BE2C (cell line): Measurements from ENCODE around the gene BMPR1A.

Experiments used
- DNase-seq: peaks from one replicate; pipeline ENCODE4 v3.0.0-alpha.2; 2020
- H3K27me3 ChIP-seq: fragments of 250-450 bp; sonication (Bioruptor Pico); 2 replicates; pipeline ENCODE4 v1.5.1; 2020; ENCODE audit warnings: mild to moderate bottlenecking
- H3K36me3 ChIP-seq: fragments of 250-450 bp; sonication (Bioruptor Pico); 2 replicates; pipeline ENCODE4 v1.5.1; 2020; ENCODE audit warnings: mild to moderate bottlenecking
- H3K4me1 ChIP-seq: fragments of 250-450 bp; sonication (Bioruptor Pico); 2 replicates; pipeline ENCODE4 v1.5.1; 2020
- H3K4me3 ChIP-seq: 2 replicates; pipeline ENCODE4 v1.5.1; 2011; ENCODE audit warnings: low read depth, low read length
- H3K9me3 ChIP-seq: fragments of 250-450 bp; sonication (Bioruptor Pico); 2 replicates; pipeline ENCODE4 v1.5.1; 2020
- TF ChIP-seq, protein P1 (sequence below): IDR thresholded peaks from 2 replicates; pipeline ENCODE4 v1.5.1; 2012; ENCODE audit warnings: mild to moderate bottlenecking, low read depth, low read length

BMPR1A gene

DNA sequence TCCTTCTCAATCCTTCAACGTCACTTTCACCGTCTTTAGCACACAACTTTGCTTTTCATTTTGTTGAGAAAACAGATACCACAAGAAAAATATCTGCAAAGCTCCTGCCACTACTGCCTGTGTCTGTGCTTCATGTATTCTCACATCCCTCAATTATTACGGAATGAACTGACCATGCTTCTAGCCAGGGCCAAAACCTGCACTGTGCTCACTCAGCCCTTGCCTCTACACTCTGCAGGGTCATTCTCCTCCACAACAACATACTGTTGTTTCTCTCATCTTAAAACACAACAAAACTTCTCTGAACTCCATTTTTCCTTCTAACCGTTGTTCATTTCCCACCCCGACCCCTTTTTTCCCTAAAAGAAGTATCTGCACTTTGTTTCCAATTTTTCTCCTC lies 29.5 kb downstream of the BMPR1A start:
- TF ChIP-seq, protein P1, sequence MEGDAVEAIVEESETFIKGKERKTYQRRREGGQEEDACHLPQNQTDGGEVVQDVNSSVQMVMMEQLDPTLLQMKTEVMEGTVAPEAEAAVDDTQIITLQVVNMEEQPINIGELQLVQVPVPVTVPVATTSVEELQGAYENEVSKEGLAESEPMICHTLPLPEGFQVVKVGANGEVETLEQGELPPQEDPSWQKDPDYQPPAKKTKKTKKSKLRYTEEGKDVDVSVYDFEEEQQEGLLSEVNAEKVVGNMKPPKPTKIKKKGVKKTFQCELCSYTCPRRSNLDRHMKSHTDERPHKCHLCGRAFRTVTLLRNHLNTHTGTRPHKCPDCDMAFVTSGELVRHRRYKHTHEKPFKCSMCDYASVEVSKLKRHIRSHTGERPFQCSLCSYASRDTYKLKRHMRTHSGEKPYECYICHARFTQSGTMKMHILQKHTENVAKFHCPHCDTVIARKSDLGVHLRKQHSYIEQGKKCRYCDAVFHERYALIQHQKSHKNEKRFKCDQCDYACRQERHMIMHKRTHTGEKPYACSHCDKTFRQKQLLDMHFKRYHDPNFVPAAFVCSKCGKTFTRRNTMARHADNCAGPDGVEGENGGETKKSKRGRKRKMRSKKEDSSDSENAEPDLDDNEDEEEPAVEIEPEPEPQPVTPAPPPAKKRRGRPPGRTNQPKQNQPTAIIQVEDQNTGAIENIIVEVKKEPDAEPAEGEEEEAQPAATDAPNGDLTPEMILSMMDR = no peak
- no peaks in the 10 kb centered on the region for H3K36me3 ChIP-seq

DNA sequence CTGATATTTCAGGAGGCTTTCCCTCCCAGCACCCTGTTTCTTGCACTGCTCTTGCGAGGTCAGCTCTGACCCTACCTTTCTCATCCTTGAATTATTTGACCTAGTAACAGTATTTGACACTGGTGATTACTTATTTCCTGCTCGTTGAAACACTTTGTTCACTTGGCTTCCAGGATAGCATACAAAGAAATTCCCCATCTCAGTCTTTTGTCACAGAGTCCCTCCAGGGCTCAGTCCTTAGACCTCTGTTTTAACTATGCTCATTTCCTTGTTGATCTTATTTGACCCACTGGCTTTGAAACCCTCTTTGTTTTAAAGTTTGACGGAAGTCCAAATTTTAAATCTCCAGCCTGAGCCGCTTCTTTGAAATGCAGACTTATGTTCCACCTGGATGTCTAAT lies 29.9 kb downstream of the BMPR1A start:
- no peak for DNase-seq
- Histone ChIP-seq H3K27me3 (no peaks in the 10 kb centered on the region), H3K9me3 (no peaks in the 10 kb centered on the region; the same call in 1 of the 2 replicates), H3K4me3 (no peak overlapping the region), H3K36me3 (no peaks in the 10 kb centered on the region), H3K4me1 (no peaks in the 10 kb centered on the region)
- TF ChIP-seq, protein P1 = no peak

More for the DNA sequence above, 29.5 kb downstream of the BMPR1A start:
- H3K27me3 ChIP-seq = no peaks in the 10 kb centered on the region
- H3K9me3 ChIP-seq = no peaks in the 10 kb centered on the region; the same call in 1 of the 2 replicates
- DNase-seq = no peak
- no peaks in the 10 kb centered on the region for H3K4me1 ChIP-seq
- H3K4me3 ChIP-seq = no peak overlapping the region

DNA sequence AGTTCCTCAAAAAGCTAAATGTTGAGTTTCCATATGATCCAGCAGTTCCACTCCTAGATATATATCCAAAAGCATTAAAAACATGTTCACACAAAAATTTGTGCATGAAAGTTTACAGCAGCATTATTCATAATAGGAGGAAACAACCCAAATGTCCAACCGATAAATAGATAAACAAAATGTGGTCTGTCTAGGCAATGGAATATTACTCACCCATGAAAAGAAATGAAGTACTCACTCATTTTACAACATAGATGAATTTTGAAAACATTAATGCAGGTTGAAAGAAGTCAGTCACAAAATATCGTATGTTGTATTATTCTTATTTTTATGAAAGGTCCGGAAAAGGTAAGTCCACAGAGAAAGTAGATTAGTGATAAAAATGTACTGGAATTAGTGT lies 34.0 kb downstream of the BMPR1A start:
- Histone ChIP-seq H3K27me3 (no peaks in the 10 kb centered on the region), H3K9me3 (no peaks in the 10 kb centered on the region; the same call in 1 of the 2 replicates), H3K4me1 (no peaks in the 10 kb centered on the region), H3K36me3 (no peaks in the 10 kb centered on the region), H3K4me3 (no peak overlapping the region)
- TF ChIP-seq, protein P1 = no peak
- no peak for DNase-seq

DNA sequence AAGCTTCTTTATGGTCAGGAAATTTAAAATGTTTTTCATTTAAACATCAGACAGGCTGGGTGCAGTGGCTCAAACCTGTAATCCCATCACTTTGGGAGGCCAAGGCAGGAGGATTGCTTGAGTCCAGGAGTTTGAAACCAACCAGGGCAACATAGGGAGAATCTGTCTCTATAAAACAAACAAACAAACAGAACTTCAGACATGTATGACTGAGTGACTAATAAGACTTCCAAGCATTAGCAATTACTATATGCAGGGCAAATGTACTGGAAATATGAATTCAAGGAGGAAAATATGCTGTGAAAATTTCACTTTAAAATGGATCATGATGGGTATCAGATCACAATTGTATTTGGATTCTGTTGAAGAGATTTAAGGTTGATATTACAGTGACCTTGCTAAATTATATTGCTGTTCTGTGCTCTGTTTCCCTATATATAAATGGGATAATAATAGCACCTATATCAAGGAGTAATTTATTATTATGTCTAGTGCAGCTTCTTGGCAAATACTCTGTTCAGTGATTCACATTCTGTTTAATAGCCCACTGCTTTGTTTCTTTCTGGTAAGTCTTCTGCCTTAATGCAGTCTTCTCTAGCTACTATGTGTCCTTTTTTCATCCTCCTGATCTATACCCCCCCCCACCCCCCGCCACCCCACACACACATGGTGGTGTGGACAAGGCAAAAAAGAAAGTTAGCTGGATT lies 36.2 kb downstream of the BMPR1A start:
- H3K27me3 ChIP-seq = no peaks in the 10 kb centered on the region
- DNase-seq = no peak
- H3K36me3 ChIP-seq = no peaks in the 10 kb centered on the region
- no peaks in the 10 kb centered on the region; the same call in 1 of the 2 replicates for H3K9me3 ChIP-seq
- no peak overlapping the region for H3K4me3 ChIP-seq
- TF ChIP-seq, protein P1 = no peak
- no peaks in the 10 kb centered on the region for H3K4me1 ChIP-seq

DNA sequence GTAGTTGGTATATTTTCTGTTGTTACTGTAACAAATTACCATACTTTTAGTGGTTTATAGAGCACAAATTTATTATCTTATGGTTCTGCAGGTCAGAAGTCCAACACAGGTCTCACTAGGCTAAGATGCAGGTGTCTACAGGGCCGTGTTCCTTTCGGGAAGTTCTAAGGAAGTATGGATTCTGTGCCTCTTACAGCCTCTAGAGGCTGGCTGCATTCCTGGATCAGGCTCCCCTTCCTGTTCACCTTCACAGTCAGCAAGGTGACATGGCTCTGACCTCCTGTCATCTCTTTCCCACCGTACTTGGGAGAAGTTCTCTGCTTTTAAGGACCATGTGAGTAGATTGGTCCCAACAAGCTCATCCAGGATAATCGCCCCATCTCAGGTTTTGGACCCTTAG lies 37.3 kb downstream of the BMPR1A start:
- H3K36me3 ChIP-seq = no peaks in the 10 kb centered on the region
- no peaks in the 10 kb centered on the region; the same call in 1 of the 2 replicates for H3K9me3 ChIP-seq
- no peaks in the 10 kb centered on the region for H3K27me3 ChIP-seq
- H3K4me1 ChIP-seq = no peaks in the 10 kb centered on the region
- no peak overlapping the region for H3K4me3 ChIP-seq
- TF ChIP-seq, protein P1 = no peak
- DNase-seq = no peak

DNA sequence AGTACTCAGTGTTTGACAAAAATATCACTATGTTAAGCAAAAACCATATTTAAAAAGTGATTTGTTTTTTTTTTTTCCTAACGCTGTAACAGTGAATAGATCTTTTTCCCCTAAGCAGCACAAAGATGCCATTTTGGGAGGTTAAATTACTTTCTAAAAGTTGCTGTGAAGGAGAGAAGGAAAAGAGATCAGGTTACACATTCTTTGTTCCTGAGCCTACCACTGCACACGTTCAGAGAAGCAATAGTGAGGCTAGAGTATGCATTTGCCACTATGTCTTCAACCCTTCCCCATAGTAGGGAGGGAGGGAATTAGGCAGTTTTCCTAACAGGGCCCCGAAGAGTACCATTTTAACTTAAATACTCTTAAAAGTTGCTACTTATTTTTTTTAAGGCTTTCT lies 38.9 kb downstream of the BMPR1A start:
- TF ChIP-seq, protein P1 = no peak
- H3K4me3 ChIP-seq = no peak overlapping the region
- DNase-seq = no peak
- no peaks in the 10 kb centered on the region for H3K36me3 ChIP-seq
- no peaks in the 10 kb centered on the region; the same call in 1 of the 2 replicates for H3K9me3 ChIP-seq
- H3K4me1 ChIP-seq = no peaks in the 10 kb centered on the region
- H3K27me3 ChIP-seq = no peaks in the 10 kb centered on the region
